Psoas muscle (tissue), 8 donors: ENCODE measurements around the gene BTN1A1. TPM values are rescaled to one million over a fixed set of nuclear protein-coding genes. Genes with fewer than 3 reads are reported as not detected.

Experiments
- ATAC-seq, 4 donors: fragments of 200-7000 bp; cut with Tn5 transposase; one replicate each; pipeline ENCODE4 v1.9.1; 2020; ENCODE audit warnings: moderate library complexity in 3 of 4, mild to moderate bottlenecking in 2 of 4
- DNase-seq, 2 donors: peaks; one replicate each; pipeline ENCODE4 v3.0.0-alpha.2; 2020
- H3K27ac ChIP-seq: fragments of 200-600 bp; one replicate; pipeline ENCODE4 v1.8.0; 2022
- H3K27me3 ChIP-seq, 3 donors: fragments of 200-600 bp in 1 of 3; one replicate each; pipeline versions ENCODE4 v1.6.1 to v1.8.0; 2013 to 2022; ENCODE audit warnings: low read length in 2 of 3, mild to moderate bottlenecking in 2 of 3, moderate library complexity in 1 of 3; ENCODE audit not compliant: insufficient read depth in 3 of 3
- H3K36me3 ChIP-seq, 2 donors: fragments of 200-600 bp in 1 of 2; one replicate each; pipeline versions ENCODE4 v1.6.1 to v1.8.0; 2013 to 2022; ENCODE audit warnings: low read depth in 1 of 2, mild to moderate bottlenecking in 1 of 2, moderate library complexity in 1 of 2; ENCODE audit not compliant: insufficient read depth in 1 of 2
- H3K4me1 ChIP-seq: fragments of 200-600 bp; one replicate; pipeline ENCODE4 v1.8.0; 2022
- H3K4me3 ChIP-seq: fragments of 200-600 bp; one replicate; pipeline ENCODE4 v1.8.0; 2022; ENCODE audit warnings: mild to moderate bottlenecking
- H3K9me3 ChIP-seq: fragments of 200-600 bp; one replicate; pipeline ENCODE4 v1.8.0; 2022
- CTCF ChIP-seq: fragments of 200-600 bp; IDR thresholded peaks from one replicate; pipeline ENCODE4 v1.8.0; 2022; ENCODE audit warnings: antibody characterized with exemption
- WGBS, 3 donors: extraction: QIAGEN DNeasy Blood & Tissue Kit; methylation state at CpG; one replicate each; pipeline versions ENCODE4 v1.1.6 to v1.1.7; 2013; 5-methylcytosine and 5-hydroxymethylcytosine counted together
- intact Hi-C, 2 donors: fragments of 100-400 bp; cut with DNase I; formaldehyde crosslinking; loops; one replicate each; pipeline versions ENCODE4 v1.11.0 to v1.14.2; 2022
- polyA plus RNA-seq, 3 donors: library from polyadenylated mRNA; stranded (reverse); fragments of 200-250 nt; gene quantifications; one replicate each; pipeline ENCODE4 v1.2.3, GENCODE V29; 2013
- total RNA-seq, 4 donors: library from RNA; stranded (reverse); fragmentation: NEBNext Ultra II Directional in 2 of 4; extraction: Animal tissue kit (Norgen Biotek cat#: 25700) in 2 of 4; gene quantifications; one replicate each; pipeline versions ENCODE4 v1.2.1 to v1.2.4, GENCODE V29; 2021 to 2023
- donor health status: healthy with polysubstance abuse.
- donor health status: DM: no; HTN: no; CAD: no; lungs with moderate emphysema.
- donor health status: Bipolar disorder and iron deficiency.
- donor health status: healthy.
- donor health status: DM: yes; HTN: yes; CAD: no.
- donor health status: DM: no; HTN: no; CAD: no.
- donor health status: DM: no; HTN: no; CAD: no.
- donor health status: DM: yes; HTN: yes; CAD: no.

BTN1A1 gene
- total and polyA plus RNA-seq, 7 donors: not detected

- DNase-seq (no peak), ATAC-seq (no peak)
- TF ChIP-seq CTCF: no peak
- intact Hi-C loops: no loop called here
- Histone ChIP-seq H3K9me3 (no peaks in the 10 kb centered on the region), H3K36me3 (no peaks in the 10 kb centered on the region), H3K27ac (no peak overlapping the region), H3K27me3 (no peaks in the 10 kb centered on the region), H3K4me3 (no peak overlapping the region), H3K4me1 (peaks cover 20% of the 10 kb centered on the region)
- WGBS, 3 donors: 56 to 62% (median 59%) methylated on average over 2 of the region's 2 CpGs
Observed at GRCh38 chr6:26525838-26526237, 25.7 kb downstream of the BTN1A1 start.

GRCh38 chr6:26526928-26527327, 26.8 kb downstream of the BTN1A1 start:
- no peak for TF ChIP-seq CTCF
- ATAC-seq: no peak
- no peaks in the 10 kb centered on the region for H3K9me3 ChIP-seq
- no peaks in the 10 kb centered on the region for H3K27me3 ChIP-seq
- WGBS, 3 donors: 93 to 98% (median 98%) methylated on average over 1 of the region's 1 CpG
- peaks cover 20% of the 10 kb centered on the region for H3K4me1 ChIP-seq
- no peak overlapping the region for H3K27ac ChIP-seq
- intact Hi-C loops: no loop called here
- no peaks in the 10 kb centered on the region for H3K36me3 ChIP-seq
- no peak for DNase-seq
- H3K4me3 ChIP-seq: no peak overlapping the region

DNA sequence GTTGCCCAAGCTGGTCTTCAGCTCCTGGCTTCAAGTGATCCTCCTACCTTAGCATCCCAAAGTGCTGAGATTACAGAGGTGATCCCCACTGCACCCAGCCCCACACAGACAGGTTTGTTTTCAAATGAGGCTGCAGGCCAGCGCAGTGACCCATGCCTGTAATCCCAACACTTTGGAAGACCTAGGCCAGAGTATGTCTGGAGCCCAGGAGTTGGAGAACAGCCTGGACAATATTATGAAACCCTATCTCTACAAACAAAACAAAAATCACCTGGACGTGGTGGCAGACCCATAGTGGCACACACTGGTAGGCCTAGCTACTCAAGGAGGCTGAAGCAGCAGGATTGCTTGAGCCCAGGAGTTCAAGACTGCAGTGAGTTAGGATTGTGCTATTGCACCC, 30.1 kb downstream of the BTN1A1 start:
- Histone ChIP-seq H3K27me3 (no peaks in the 10 kb centered on the region), H3K27ac (no peak overlapping the region), H3K4me3 (no peak overlapping the region), H3K9me3 (no peaks in the 10 kb centered on the region), H3K4me1 (peaks cover 9% of the 10 kb centered on the region), H3K36me3 (no peaks in the 10 kb centered on the region)
- WGBS, 3 donors: 76 to 80% (median 76%) methylated on average over 2 of the region's 2 CpGs
- intact Hi-C loops: loop anchor here in 1 of 2 donors (10.0 kb wide), 2 partner anchors 215 to 505 kb away; a partner anchor contains a TSS
- ATAC-seq (no peak), DNase-seq (no peak)
- TF ChIP-seq CTCF: no peak

DNA sequence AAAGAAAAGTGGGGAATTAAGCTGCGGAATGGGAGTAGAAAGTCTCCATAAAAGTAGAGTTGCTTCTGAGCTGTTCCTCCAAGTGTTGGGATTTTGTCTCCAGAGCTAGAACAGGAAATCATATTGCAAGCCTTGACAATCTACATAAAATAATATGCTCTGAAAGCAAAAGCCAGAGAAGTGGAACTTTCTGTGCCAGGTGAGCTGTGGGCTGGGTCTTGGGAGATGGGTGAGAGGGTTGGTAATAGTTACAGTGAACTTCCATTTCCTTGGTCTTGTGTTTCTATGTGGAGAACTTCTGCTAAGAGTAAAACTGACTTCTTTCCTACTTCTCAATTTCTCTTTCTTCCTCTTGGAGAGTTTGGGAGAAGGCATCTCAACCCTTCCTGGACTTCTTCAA, 31.8 kb downstream of the BTN1A1 start:
- H3K4me1 ChIP-seq: peaks cover 19% of the 10 kb centered on the region
- no peak for TF ChIP-seq CTCF
- H3K4me3 ChIP-seq: no peak overlapping the region
- intact Hi-C loops: loop anchor here in 1 of 2 donors (10.0 kb wide), 2 partner anchors 217 to 507 kb away; a partner anchor contains a TSS
- WGBS, 3 donors: 98 to 100% (median 100%) methylated on average over 1 of the region's 1 CpG
- H3K27ac ChIP-seq: peak overlapping the region; percentile 31
- no peak for ATAC-seq
- no peak for DNase-seq
- H3K9me3 ChIP-seq: no peaks in the 10 kb centered on the region
- H3K36me3 ChIP-seq: no peaks in the 10 kb centered on the region
- no peaks in the 10 kb centered on the region for H3K27me3 ChIP-seq
